ENCODE results near the gene CSRP2. TPM values are rescaled to one million over a fixed set of nuclear protein-coding genes. Genes with fewer than 3 reads are reported as not detected.

Gene CSRP2
- total RNA-seq, 1 experiment from 2014 or later = 157 TPM

DNA sequence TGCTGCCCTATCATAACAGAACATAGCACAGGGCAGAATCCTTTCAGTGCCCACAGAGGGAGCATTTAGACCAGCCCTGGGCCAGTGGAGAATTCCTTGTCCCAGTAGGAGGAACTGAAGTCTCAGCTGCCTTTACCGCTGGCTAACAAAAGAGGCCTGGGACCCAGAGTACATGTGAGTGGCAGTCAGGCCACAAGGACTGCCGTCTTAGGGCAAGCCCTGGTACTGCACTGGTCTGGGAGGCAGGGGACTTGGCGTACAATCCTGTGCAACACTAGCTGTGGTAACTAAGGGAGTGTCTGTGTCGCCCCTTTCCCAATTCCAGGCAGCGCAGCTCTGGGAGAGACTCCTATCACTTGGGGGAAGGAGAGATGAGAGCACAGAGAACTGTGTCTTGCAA, 17.0 kb upstream of the CSRP2 start:
- POLR2A ChIA-PET = no interaction called here
- Mint-ChIP-seq H3K9me3 (peaks cover 19% of the 10 kb centered on the region), H3K27me3 (ENCODE audit: low read depth) (no peaks in the 10 kb centered on the region; the same call in 1 of the 2 replicates), H3K36me3 (peaks cover 16% of the 10 kb centered on the region), H3K4me1 (peaks cover 12% of the 10 kb centered on the region), H3K4me3 (no peak overlapping the region), H3K27ac (no peak overlapping the region)
- CTCF ChIA-PET = interaction anchor here (1.3 kb wide), 1 partner anchor 10 kb away, joined by 4 read pairs; no protein-coding TSS in a partner anchor
- ATAC-seq = peak; percentile 78
- DNase-seq (ENCODE audit: low spot score) = no peak
- no peak for TF ChIP-seq SMAD4 (CRISPR knock-in tag; IDR thresholded peaks at IDR 0.05)
- TF ChIP-seq ATF1 (CRISPR knock-in tag; IDR thresholded peaks at IDR 0.05) = no peak
- no peak for TF ChIP-seq EMX1 (CRISPR knock-in tag; IDR thresholded peaks at IDR 0.05)
- TF ChIP-seq, protein P1, sequence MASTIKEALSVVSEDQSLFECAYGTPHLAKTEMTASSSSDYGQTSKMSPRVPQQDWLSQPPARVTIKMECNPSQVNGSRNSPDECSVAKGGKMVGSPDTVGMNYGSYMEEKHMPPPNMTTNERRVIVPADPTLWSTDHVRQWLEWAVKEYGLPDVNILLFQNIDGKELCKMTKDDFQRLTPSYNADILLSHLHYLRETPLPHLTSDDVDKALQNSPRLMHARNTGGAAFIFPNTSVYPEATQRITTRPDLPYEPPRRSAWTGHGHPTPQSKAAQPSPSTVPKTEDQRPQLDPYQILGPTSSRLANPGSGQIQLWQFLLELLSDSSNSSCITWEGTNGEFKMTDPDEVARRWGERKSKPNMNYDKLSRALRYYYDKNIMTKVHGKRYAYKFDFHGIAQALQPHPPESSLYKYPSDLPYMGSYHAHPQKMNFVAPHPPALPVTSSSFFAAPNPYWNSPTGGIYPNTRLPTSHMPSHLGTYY (CRISPR knock-in tag; IDR thresholded peaks at IDR 0.05) = no peak
- no peak for TF ChIP-seq GABPB1 (CRISPR knock-in tag; IDR thresholded peaks at IDR 0.05)
- no peak for TF ChIP-seq NR1H2 (CRISPR knock-in tag; IDR thresholded peaks at IDR 0.05)
- no peak for TF ChIP-seq MLX (CRISPR knock-in tag; IDR thresholded peaks at IDR 0.05)
- no peak for TF ChIP-seq ZNF416 (CRISPR knock-in tag; IDR thresholded peaks at IDR 0.05)
- TF ChIP-seq, protein P2, sequence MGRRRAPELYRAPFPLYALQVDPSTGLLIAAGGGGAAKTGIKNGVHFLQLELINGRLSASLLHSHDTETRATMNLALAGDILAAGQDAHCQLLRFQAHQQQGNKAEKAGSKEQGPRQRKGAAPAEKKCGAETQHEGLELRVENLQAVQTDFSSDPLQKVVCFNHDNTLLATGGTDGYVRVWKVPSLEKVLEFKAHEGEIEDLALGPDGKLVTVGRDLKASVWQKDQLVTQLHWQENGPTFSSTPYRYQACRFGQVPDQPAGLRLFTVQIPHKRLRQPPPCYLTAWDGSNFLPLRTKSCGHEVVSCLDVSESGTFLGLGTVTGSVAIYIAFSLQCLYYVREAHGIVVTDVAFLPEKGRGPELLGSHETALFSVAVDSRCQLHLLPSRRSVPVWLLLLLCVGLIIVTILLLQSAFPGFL (CRISPR knock-in tag; IDR thresholded peaks at IDR 0.05; ENCODE audit: borderline replicate concordance) = no peak
- TF ChIP-seq TEAD4 (CRISPR knock-in tag; IDR thresholded peaks at IDR 0.05) = no peak
- TF ChIP-seq OVOL2 (CRISPR knock-in tag; IDR thresholded peaks at IDR 0.05; ENCODE audit: borderline replicate concordance) = no peak
- TF ChIP-seq ZNF423 (CRISPR knock-in tag; IDR thresholded peaks at IDR 0.05) = no peak
- TF ChIP-seq ZNF396 (CRISPR knock-in tag; IDR thresholded peaks at IDR 0.05; ENCODE audit: borderline replicate concordance) = no peak

DNA sequence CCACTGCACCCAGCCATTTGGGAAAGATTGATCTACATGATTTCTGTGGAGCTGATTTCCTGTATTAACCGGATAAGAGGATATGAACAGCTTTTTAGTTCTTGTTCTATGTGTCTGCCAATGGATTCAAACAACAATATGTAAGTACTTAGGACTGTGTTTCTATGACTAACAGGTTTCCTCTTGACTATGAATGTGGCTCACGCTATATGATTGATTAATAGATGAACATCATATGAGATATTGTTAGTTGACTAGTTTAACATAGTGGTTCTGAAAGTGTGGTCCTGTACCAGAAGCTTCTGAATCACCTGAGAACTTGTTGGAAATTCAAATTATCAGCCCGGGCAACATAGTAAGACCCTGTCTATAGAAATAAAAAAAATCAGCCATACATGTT, 12.8 kb upstream of the CSRP2 start:
- Mint-ChIP-seq H3K4me1 (peaks cover 23% of the 10 kb centered on the region), H3K36me3 (peaks cover 16% of the 10 kb centered on the region), H3K27me3 (ENCODE audit: low read depth) (no peaks in the 10 kb centered on the region; the same call in 1 of the 2 replicates), H3K4me3 (no peak overlapping the region), H3K9me3 (peaks cover 19% of the 10 kb centered on the region), H3K27ac (no peak overlapping the region)
- POLR2A ChIA-PET = no interaction called here
- no peak for DNase-seq (ENCODE audit: low spot score)
- CTCF ChIA-PET = interaction anchor here (1.4 kb wide), 1 partner anchor 119 kb away, joined by 4 read pairs; no protein-coding TSS in a partner anchor
- ATAC-seq = no peak
- TF ChIP-seq CREB1 (CRISPR knock-in tag; IDR thresholded peaks at IDR 0.05) = no peak
- no peak for TF ChIP-seq ZNF317 (CRISPR knock-in tag; IDR thresholded peaks at IDR 0.05; ENCODE audit: borderline replicate concordance, low read depth)
- no peak for TF ChIP-seq ESRRA (CRISPR knock-in tag; IDR thresholded peaks at IDR 0.05; ENCODE audit: borderline replicate concordance)
- TF ChIP-seq ZNF423 (CRISPR knock-in tag; IDR thresholded peaks at IDR 0.05) = no peak
- no peak for TF ChIP-seq JUN (CRISPR knock-in tag; IDR thresholded peaks at IDR 0.05)
- TF ChIP-seq ZBTB43 (CRISPR knock-in tag; IDR thresholded peaks at IDR 0.05) = no peak
- no peak for TF ChIP-seq ZNF396 (CRISPR knock-in tag; IDR thresholded peaks at IDR 0.05; ENCODE audit: borderline replicate concordance)
- no peak for TF ChIP-seq AFF4 (CRISPR knock-in tag; IDR thresholded peaks at IDR 0.05; ENCODE audit: borderline replicate concordance)
- no peak for TF ChIP-seq TCF7 (CRISPR knock-in tag; IDR thresholded peaks at IDR 0.05; ENCODE audit: low read depth)
- no peak for TF ChIP-seq MLX (CRISPR knock-in tag; IDR thresholded peaks at IDR 0.05)
- TF ChIP-seq ZNF121 (CRISPR knock-in tag; IDR thresholded peaks at IDR 0.05) = no peak
- TF ChIP-seq TEAD1 (CRISPR knock-in tag; IDR thresholded peaks at IDR 0.05) = no peak
- no peak for TF ChIP-seq IRF2 (CRISPR knock-in tag; IDR thresholded peaks at IDR 0.05; ENCODE audit: borderline replicate concordance, low read depth)
- no peak for TF ChIP-seq HMGA2 (CRISPR knock-in tag; IDR thresholded peaks at IDR 0.05)
- no peak for TF ChIP-seq ELF4 (CRISPR knock-in tag; IDR thresholded peaks at IDR 0.05; ENCODE audit: low read depth)
- TF ChIP-seq KAT7 (CRISPR knock-in tag; IDR thresholded peaks at IDR 0.05; ENCODE audit: borderline replicate concordance) = no peak

Data from WTC11 (cell line).